NCI-H345 (cell line): ENCODE data around the gene SH2D1A.
"Not testable (repeated sequence)": the region's sequence is repeated elsewhere in the genome, so short reads cannot be mapped to it uniquely, and the experiment has no call there.

Experiments used
- DNase-seq: peaks from one replicate; lab custom pipeline; 2025; lab: John Stamatoyannopoulos, UW

The SH2D1A gene

GRCh38 chrX:124354648-124355047, 8.3 kb downstream of the SH2D1A start:
- DNase-seq = no peak

GRCh38 chrX:124358800-124359383, 12.5 kb downstream of the SH2D1A start:
- no peak for DNase-seq

- no peak for DNase-seq
Measured at GRCh38 chrX:124362072-124362471, 15.7 kb downstream of the SH2D1A start.

DNA sequence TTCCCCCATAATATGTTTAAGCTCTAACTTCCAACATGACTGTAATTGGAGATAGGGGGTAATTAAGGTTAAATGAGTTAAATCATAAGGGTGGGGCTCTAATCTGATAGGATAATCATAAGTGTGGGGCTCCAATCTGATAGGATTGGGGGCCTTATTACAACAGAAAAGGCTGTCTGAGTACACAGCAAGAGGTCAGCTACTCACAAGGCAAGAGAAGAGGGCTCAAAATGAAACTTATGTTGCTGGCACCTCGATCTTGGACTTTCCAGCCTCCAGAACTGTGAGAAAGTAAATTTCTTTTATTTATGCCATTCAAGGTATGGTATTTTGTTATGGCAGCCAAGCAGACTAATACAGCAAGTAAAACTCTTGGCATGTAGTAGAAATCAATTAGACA, 16.4 kb downstream of the SH2D1A start:
- DNase-seq = no peak

DNA sequence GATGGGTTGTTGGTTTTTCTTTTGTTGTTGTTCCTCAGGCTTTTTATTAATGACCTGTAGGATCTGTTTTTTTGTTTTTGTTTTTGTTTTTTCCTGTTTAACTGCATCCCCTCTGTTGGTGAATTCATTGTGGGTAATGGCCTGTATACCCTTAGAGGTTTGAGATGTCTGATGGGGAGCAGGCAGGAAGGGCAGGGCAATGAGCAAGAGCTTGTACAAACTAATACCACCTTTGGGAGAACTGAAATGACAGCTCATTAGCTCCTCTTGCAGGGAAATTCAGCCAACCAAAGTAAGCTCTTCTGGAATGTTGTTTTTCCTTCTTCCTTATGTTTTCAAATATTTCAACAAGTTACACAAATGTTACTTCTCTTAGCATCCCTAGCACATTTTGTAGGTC, 23.4 kb downstream of the SH2D1A start:
- no peak for DNase-seq

- DNase-seq = no peak
Measured at GRCh38 chrX:124373348-124373747, 27.0 kb downstream of the SH2D1A start.

DNA sequence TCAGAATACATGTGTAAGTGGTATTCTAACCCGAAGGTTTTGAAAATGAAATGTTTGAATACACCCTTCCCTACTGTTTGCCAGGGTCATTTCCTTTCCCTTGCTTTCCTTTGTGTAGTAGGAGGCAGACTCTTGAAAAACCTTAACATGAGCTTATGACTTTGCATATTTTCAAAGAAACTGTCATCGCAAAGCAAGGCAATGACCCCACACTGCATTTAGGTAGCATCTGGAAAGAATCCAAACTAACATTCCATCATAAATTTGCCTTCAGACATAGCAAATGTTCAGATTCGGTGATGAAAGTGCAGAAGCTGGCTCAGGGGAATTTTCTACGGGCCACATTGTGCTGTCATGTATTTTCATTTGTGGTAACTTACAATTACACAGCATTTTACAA, 32.3 kb downstream of the SH2D1A start:
- DNase-seq = no peak

- DNase-seq = no peak
Measured at GRCh38 chrX:124383354-124383753, 37.0 kb downstream of the SH2D1A start.

DNA sequence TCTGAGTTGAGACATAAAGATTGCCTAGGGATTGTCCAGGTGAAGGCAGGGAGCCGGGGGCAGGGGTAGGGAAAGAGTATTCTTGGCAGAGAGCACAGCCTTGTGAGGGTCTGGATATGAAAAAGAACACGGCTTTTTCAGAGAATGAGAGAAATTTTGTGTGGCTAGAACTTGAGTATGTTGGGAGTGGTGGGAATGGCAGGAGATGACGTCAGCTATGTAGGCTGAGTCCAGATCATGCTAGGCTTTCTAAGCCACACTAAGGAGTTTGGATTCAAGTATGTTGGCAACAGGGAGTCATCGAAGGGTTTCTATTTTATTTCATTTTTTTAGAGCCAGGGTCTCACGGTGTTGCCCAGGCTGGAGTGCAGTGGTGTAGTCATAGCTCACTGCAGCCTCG, 40.0 kb downstream of the SH2D1A start:
- DNase-seq = no peak

DNA sequence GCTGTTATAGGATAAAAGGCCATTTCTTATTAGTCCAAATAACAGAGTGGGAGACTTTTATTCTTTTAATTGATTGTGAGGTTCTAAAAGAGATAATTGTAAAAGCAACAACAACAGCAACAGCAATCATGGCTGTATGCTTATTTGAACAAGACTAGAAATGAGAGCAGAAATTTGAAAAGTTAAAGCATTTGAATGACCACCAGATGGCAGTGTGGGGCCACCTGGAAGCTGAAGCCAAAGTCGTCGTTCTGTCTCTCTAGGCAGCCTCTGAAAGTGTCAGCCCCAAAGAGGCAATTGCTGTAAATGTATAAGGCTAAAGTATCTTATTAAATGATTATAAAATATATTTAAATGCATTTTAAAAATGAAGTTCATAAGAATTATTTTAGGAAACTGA, 42.2 kb downstream of the SH2D1A start:
- DNase-seq = peak; percentile 30

- no peak for DNase-seq
Measured at GRCh38 chrX:124392794-124393193, 46.4 kb downstream of the SH2D1A start.

DNA sequence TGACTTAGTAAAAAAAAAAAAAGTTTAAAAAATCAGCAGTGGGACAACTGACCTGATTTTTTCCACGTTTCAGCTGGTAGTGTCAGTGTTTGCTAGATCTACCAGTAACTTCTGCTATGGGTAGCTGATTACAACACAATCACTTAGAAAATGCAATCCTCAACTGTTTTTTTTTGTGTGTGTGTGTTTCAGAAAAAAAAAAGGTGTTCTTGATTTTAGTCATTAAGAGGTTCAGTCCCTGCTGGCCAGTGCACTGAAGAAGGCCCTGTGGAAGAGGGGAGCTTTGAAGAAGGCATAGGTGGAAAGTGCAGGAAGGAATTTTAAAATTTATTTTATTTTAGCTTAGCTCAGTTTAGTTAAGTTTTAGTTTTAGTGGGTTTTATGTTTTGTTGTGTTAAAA, 46.9 kb downstream of the SH2D1A start:
- DNase-seq = no peak

DNA sequence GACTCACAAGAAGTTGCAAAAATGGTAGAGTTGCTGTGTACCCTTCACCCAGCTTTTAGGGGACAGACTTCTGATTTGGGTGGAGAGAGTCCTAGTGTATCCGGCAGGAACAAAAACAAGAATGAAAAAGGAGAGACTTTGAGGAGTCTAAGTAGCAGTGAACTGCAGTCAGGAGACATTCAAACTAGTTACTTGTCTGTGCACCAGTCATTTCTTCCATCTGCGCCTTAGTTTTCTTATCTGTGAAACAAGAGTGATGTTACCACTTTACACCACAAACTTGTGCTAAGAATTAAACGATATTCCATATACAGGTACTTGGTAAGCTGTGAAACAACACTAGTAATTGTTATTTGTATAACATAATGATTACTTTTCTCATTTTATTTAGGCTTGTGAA, 47.3 kb downstream of the SH2D1A start:
- no peak for DNase-seq

DNA sequence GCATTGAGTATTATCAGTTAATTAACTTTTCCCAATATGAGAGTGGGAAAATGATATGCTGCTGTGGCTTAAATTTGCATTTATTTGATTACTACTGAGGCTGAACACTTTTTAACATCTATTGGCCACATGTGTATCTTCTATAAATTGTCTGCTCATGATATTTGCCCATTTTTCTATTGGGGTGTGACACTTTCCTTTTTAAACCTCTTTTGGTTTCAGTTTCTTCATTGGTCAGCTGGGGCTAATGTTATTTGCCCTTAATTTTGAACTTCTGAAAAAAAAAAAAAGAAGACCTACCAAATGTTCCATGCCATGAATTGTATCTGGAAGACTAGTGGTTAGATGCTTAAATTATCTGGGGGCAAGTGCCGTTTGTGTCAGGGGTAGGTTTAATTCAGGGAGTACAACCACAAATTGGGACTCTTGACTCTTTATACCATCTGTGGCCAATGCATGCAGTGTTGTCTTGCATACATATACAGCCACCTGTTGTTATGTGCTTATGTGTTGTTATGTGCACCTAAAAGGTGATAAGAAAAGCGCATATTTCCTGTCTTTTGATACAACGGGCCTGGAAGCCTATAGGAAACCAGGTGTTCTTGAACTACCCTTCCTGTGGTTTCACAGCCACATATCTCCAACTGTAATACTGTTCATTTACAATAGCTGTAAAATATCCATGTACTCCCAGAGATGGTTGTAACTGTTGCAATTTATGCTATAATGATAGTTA, 49.0 kb downstream of the SH2D1A start:
- DNase-seq = no peak

DNA sequence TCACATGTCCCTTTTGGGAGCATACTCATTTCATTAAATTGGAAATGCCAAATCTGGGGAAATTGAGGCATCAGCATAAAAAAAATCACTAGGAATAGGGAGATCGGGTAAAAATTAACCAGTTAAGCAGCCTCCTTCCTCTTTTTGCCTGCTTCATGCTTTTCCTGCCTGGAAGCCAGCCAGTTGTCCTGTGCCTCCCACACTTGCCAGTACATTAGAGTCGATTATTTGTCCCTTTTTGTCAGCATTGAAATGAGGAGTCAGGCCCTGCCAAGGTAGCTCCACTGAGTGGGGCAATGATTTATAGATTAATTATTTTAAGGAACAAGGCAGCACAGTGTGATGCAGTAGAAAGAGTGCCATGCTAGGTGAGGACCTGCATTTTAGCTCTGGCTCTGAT, 55.3 kb downstream of the SH2D1A start:
- DNase-seq = no peak

DNA sequence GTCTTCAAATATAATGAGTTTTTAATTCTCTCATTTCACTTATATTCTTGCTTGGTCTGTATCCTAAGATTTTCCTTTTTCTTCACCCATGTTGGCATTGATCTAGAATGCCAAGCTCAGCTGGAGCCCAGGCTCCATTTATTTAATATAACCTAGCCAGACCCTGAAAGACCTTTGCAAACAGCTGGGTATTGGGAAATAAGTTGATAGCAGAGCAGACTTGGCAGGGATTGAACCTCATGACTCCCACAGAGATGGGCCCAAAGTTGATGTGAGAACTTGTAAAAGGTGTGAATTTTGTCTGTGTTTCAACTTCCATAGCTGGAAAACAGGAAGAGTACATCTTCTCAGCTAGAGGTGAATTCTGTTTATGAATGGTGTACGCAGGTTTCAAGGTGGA, 59.5 kb downstream of the SH2D1A start:
- DNase-seq = no peak

DNA sequence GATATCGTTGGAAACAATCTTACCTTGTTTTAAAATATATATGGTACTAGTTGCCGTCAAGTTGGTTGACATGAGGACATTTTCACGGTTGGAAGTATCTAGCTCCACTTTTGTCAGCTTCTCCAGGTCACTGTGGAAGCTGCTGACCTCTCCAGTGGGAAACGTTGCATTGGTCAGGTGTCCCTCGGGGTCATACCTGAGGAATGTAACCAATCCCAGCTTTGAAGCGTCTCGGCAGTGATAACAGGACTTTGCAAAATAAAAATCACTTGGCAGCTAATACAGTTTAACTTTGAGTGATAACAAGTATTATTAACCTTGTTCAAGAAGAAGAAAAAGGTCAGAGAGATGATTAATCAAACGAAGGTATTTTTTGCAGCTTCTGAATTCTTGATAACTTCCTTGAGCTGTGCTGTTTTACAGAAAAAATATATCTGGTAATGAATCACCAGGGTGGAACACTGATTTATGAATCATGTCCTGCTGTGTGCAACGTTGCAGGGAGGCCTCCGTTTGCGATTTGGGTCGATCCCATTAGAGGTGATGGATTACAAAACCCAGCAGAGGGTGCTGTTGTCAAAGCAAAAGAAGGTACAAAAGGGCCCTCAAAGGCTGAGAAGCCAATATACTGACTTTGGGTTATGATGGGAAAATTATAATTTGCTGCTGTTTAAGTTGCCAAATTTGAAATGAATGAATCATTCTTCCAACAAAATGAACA, 60.1 kb downstream of the SH2D1A start:
- DNase-seq = peak; percentile 49

- DNase-seq = no peak
Measured at GRCh38 chrX:124407226-124407625, 60.9 kb downstream of the SH2D1A start.

GRCh38 chrX:124408380-124408779, 62.0 kb downstream of the SH2D1A start:
- not testable (repeated sequence) for DNase-seq

- DNase-seq = no peak
Measured at GRCh38 chrX:124413244-124413643, 66.9 kb downstream of the SH2D1A start.

- DNase-seq = no peak
Measured at GRCh38 chrX:124414281-124414680, 67.9 kb downstream of the SH2D1A start.

DNA sequence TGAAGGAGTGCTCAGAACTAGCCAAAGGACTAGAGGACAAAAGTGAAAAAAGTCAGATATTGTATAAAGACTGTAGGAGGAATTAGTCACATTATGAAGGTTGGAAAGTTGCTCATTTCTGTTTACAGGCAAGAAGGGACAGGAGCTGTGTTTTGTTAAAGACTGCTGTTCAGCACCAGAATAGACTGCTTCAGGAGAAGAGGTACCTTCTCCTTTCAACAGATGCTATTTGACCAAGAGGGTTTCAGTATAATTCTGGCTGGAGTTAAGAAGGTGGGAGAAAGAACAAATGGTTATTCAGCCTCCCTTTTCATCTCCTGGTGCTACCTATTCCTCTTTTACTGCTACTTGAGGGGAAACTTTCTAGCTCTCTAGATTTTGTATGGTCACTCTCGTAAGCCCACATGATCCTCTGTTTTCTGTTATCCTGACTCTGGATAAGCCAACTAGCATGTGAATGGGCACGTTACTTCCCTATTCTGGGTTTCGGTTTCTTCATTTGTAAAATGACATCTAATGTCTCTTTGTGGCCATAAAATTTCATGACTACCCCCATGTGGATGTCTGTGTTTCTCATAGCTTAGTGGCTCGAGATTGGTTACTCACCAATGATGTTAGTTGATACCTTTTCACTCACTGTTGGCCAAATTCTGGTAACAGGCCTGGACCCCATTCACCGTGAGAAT, 68.9 kb downstream of the SH2D1A start:
- DNase-seq = no peak
